HG03342 (cell line): ENCODE results near the gene UQCC2.

Source experiments
- ATAC-seq: cut with Tn5 transposase; IDR thresholded peaks from one replicate; pipeline ENCODE4 v1.9.1; 2021; ENCODE audit warnings: mild to moderate bottlenecking, moderate library complexity; ENCODE audit not compliant: unreplicated experiment

Gene UQCC2

DNA sequence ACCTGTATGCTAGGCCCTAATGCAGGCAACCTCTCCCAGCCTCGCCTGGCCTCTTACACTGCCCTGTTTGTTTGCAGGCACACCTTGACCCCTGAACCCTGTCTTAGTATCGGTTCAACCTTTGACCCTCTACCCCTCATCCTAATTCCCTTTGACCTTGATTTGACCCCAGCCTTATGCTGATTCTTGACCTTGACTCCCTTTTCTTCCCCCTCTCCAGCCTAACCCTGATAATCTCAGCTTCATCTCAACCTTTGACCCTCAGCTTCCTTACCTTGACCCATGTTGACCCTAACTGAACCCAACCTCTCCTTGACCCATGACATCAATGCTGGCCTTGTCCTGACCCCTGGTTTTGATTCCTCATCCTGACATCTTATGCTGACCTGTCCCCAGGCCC is 33.8 kb downstream of the UQCC2 start:
- no peak for ATAC-seq

DNA sequence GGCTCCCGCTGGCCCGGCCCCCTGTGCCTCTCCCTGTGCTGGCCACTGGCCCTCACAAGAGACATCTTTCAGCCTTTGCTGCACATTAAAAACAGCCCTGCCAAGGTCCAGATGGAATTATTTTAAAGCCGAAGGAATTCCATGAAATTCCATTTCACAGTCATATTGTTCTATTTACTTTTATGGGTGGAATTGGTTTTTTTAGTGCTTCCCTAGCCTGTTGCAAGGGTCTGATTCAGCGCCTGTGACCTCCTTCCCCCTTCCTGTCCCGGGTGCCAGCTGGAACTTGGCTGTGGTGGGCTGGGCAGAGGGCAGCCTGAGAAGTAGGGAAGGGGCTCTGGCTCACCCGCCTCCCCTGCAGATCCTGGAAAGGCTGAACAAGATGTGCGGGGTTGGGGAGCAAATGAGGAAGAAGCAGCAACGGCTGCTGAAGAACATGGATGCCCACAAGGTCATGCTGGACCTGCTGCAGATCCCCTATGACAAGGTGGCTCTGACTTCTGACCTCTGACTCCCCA is 34.3 kb downstream of the UQCC2 start:
- ATAC-seq = no peak

DNA sequence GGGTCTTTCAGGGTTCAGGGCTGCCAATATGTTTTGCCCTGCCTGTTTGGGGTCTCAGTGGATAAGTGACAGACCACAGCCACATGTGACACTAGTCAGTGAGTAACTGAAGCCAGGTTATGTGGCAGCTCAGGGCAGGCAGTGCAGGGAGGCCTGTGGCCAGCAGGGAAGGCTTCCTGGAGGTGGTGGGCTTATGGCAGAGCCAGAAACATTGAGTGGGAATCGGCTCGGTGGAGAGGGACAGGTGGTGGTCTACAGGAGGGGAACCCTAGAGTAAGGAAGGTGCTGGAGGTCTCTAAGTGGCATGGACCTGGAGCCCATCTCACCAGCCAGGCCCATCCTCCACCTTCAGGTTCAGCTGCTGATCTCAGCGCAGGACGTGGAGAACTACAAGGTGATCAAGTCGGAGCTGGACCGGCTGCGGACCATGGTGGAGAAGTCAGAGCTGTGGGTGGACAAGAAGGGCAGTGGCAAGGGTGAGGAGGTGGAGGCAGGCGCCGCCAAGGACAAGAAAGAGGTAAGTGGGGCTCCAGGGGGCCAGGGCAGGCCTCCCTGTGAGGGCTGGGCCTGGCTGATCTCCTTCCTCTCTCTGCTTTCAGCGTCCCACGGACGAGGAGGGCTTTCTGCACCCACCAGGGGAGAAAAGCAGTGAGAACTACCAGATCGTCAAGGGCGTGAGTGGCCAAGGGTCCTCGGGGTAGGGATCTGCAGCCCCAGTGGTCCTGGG is 34.9 kb downstream of the UQCC2 start:
- ATAC-seq = no peak

DNA sequence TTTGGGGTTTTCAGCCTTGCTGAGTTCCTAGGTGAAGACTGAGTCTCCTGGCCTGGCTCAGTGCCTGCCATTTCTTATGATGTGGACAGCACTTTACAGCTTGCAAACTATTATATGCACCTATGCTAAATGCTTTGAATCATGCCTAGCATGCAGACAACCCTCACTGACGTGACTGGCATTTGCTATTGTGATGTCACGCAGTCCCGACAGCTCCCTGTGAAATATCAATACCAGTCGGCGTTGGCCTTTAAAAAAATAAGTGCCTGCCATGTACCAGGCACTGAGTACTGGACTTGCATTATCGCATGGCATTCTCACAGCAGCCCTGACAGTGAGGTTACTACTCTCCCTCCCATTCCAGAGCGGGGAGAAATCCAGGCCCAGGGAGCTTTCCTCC is 35.5 kb downstream of the UQCC2 start:
- ATAC-seq = no peak

DNA sequence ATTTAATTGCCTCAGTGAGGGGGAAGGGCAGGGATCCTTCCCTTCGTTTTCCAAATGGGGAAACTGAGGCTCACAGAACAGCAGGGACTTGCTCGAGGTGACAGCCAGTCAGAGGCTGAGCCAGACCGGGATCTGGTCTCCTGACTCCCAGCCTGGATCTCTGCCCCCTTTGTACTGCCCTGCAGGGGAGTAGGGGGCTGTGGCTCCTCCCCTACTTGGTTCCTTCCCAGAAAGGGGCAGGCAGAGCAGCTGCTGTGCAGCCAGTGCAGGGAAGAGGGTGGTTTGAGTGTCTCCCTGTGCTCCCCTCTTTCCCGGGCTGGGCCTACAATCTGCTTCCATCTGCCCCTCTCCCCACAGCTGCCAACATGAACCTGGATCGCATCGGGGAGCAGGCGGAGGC is 37.6 kb downstream of the UQCC2 start:
- no peak for ATAC-seq

DNA sequence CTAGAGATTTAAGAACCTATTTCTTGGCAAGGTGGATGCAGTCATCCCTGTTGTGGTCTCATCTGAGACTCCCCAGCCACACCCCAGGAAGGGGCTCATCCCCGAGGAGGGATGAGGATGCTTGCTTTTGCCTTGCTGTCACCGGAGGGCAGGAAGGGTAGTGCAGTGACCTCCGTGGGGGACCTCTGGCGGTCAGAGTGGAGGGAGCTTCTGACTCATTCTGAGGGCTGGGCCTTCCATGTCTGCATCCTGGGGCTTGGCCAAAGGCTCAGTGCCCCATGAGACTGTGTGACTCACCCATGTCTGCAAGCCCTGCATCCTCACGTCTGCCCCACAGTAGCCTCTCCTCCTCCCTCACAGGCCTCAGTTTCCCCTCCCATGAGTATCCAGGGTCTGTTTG is 38.7 kb downstream of the UQCC2 start:
- no peak for ATAC-seq

DNA sequence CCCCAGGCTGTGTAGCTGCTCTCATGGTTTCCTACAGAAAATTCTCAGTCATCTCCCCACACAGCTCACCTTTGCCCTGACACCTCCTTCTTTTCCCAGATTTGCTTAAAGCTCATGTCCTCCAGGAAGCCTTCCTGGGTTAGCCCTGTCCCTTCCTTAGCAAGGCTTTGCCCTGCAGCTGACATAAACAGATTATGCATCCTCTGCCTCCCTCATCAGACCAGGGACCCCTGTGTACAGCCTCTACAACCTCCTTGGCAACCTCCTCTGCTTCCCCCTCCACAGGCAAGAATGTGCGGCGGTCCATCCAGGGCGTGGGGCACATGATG is 39.8 kb downstream of the UQCC2 start:
- ATAC-seq = no peak

DNA sequence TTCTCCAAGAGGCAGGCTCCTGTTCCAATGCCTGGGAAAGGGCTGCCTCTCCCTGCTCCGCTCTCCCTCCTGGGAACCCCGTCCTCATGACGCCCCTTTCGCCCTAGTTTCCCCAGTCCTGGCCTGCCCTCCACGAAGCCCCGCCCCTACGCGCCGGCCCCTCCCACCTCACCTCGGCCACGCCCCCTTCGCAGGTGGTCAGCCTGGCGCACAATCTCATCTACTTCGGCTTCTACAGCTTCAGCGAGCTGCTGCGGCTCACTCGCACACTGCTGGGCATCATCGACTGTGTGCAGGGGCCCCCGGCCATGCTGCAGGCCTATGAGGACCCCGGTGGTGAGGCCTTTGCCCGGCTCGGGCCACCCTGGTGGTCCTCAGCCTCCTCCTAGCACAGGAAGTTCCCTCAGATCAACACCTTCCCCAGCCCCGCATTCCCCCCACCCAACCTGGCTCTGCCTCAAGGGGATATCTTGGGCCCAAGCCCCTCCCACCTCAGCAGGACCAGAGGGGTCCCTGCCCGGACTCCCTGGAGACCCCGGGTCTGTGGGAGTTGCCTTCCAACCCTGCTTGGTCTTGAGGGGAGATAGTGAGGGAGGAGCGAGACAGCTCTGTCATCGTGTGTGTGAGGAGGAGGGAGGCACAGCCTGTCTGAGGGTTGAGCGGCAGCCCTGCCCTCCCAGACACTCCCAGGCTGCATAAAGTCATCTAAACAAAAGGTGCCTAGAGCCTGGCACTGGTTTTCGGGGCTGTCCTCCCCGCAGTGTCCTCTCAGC is 40.3 kb downstream of the UQCC2 start:
- ATAC-seq = no peak

DNA sequence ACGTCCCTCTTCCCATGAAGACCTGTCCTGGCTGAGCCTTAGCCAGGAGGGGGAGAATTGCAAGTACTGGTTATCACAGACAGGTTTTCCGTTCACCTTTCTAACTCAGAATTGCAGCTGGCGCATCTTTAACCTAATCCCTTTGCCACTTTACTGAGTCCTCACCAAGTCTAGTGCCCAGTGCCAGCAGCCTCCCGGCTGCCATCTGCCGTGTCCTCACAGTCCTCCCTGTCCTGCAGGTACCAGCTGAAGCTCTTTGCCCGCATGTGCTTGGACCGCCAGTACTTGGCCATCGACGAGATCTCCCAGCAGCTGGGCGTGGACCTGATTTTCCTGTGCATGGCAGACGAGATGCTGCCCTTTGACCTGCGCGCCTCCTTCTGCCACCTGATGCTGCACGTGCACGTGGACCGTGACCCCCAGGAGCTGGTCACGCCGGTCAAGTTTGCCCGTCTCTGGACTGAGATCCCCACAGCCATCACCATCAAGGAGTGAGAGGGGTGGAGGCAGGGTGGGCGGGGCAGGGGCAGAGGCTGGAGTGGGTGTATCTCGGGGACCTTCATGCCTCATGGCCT is 41.3 kb downstream of the UQCC2 start:
- no peak for ATAC-seq

DNA sequence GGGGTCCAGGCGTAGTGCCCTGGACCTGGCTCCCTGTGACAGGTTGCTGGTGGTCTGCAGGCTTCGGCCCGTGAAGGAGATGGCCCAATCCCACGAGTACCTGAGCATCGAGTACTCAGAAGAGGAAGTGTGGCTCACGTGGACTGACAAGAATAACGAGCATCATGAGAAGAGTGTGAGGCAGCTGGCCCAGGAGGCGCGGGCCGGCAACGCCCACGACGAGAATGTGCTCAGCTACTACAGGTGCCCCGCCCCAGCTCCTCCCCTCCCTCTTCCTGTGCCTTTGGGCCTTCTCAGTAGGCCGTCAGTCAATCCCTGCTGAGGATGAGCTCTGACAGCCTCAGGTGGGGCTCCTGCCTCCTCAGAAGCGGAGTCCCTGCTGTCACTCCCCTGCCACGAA is 42.6 kb downstream of the UQCC2 start:
- ATAC-seq = no peak

DNA sequence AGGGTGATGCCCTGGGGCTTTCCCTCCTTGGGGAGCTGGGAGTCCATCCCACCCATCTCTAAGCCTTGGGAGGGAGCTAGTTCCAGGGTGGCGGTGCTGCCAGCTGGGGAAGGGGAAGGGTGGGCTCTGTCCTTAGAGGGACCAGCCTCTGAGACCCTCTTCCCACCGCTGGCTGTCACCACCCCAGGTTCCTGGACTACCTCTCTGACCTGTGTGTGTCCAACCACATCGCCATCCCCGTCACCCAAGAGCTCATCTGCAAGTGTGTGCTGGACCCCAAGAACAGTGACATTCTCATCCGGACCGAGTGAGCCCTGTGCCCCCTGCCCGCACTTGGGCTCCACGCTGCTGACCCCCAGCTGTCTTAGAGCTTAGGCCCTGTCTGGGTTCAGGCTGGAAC is 43.2 kb downstream of the UQCC2 start:
- no peak for ATAC-seq

DNA sequence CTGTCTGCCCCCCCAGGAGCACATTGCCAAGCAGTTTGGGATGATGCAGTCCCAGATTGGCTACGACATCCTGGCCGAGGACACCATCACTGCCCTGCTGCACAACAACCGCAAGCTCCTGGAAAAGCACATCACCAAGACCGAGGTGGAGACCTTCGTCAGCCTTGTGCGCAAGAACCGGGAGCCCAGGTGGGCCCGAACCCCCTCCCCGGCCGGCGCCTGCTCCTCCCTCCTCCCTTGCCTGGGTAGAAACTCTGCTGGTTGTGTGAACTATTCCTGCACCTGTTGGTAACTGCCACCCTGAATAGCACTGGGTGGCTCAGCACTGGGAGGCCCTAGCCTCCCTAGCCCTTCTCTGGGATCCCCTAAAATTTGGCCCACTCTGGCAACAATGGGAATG is 43.7 kb downstream of the UQCC2 start:
- no peak for ATAC-seq

DNA sequence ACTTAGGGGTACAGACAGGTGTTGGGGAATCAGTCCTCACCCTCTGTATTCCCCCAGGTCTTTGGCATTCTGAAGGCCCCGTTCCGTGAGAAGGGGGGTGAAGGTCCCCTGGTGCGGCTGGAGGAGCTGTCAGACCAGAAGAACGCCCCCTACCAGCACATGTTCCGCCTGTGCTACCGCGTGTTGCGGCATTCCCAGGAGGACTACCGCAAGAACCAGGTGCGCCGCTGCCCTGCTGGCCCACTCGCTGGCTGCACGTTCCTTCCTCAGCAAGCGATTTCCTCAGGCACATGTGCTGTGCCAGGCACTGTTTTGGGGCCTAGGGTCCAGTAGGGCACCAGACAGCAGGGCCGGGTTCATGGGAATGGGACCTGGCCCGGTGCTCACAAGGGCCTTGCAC is 44.4 kb downstream of the UQCC2 start:
- ATAC-seq = no peak

DNA sequence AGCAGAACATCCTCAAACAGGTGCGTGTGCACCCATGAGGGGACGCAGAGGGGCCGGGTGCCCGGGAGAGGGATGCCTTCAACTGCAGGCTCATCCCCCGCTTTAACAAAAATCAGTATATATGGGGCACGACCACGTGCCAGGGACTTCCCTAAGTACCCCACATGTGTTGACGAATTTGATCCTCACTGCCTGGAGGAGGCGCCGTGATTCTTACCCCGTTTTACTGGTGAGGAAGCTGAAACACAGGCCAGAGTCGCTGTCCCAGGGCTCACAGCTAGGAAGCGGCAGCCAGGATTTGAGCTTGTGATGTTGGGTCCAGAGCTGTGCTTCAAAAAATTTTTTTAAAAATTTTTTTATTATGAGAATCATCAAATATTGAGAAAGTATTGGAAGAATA is 45.5 kb downstream of the UQCC2 start:
- ATAC-seq = no peak

DNA sequence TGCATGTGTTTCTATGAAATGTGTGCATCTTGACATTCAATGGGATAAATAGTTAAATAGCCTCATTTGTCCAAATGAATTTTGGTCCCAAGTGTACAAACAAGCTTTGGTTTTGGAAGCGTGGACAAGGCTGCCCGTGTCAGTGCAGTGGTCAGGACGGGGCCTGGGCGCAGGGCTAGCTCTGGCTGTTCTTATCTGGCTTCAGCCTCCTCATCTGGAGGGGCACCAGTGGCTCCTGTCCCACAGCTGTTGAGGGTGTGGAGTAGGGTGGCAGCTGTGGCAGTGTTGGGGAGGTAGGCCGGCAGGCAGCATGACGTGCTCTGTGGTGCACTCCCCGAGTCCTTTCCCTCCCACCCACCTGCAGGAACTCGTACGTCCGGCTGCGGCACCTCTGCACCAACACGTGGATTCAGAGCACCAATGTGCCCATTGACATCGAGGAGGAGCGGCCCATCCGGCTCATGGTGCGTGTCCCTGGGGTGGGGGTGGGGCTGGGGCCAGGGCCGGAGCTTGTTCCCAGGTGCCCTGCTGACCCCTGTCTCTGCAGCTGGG is 46.9 kb downstream of the UQCC2 start:
- ATAC-seq = no peak

DNA sequence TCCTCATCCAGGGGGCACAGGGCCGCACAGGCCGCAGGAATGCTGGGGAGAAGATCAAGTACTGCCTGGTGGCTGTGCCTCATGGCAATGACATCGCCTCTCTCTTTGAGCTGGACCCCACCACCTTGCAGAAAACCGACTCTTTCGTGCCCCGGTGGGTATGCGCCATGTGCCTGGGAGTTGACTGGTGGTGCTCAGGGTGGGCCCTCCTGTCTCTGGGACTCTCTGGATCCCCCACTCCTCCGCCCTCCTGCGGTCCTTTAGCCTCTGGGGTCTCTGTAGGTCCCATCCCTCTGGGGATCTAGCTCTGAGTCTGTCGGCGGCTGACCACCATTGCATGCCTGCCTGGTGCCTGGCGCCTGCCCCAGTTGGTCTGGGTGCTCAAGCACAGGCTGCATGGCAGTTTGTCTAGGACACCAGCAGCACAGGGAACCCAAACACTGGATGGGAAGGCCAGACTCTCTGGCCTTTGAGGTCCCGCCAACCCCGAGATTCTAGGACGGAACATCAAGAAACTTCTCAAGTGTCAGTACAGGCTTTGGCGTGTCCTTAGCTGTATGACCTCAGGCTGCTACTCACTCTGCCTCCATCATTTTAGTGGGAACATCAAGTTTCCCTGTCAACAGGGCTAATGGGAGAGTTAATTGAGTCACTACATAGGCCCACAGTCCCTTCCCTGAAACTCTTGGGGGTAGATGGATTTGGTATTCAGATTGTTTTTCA is 47.6 kb downstream of the UQCC2 start:
- ATAC-seq = no peak

DNA sequence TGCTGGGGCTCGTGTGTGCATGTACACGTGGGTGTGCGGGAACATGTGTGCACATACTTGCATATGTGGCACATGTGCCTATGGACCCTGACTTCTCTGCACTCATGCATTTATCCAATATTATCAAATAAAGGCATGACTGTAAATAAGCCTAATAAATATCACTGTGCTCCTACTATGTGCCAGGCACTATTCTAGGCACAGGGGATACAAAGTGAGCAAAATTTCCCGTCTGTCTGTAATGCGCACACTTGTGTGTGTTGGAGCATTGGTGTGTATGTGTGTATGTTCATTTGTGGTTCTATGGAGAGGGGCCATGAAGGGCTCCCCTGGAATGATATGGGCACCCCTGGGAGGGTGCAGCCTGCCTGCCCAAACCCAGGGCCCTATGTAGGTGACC is 48.5 kb downstream of the UQCC2 start:
- no peak for ATAC-seq

DNA sequence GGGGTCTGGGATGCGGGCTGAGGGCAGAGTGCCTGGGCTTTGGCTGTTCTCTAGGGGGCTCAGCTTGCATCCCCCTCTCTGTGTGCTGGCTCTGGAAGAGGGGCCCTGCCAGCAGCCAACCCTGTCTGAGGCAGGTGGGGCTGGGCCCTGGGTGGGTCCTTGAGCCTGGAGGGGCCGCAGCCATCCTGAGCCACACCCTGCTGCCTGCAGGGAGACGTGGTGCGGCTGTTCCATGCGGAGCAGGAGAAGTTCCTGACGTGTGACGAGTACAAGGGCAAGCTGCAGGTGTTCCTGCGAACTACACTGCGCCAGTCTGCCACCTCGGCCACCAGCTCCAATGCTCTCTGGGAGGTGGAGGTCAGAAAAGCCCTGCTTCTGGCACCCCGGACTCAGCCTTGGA is 49.2 kb downstream of the UQCC2 start:
- no peak for ATAC-seq

DNA sequence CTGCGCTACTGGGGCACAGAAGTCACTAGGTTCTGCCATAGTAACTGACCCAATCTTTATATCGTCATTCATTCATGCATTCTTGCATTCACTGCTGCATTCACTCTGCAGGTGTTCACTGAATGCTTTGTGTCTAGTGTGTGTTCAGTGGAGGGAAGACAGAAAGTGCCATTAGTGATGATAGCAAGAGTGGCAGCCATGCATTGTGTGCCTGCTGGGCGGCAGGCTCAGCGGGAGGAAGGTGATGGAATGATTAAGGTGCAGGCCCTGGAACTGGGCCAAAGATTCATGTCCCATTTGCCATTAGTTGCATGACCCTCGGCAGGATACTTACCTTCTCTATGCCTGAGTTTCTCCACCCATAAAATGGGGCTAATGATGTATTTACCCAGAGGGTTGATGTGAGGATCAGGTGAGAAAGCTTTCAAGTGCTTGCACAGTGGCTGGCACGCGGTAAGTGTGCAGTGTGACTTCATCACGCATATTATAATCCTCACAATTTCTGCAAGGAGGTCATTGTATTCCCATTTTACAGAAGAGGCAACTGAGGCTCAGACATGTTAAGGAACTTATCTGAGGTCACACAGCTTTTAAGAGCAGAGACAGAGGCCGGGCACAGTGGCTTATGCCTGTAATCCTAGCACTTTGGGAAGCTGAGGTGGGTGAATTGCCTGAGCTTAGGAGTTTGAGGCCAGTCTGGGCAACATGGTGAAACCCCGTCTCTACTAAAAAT is 50.2 kb downstream of the UQCC2 start:
- ATAC-seq = no peak

DNA sequence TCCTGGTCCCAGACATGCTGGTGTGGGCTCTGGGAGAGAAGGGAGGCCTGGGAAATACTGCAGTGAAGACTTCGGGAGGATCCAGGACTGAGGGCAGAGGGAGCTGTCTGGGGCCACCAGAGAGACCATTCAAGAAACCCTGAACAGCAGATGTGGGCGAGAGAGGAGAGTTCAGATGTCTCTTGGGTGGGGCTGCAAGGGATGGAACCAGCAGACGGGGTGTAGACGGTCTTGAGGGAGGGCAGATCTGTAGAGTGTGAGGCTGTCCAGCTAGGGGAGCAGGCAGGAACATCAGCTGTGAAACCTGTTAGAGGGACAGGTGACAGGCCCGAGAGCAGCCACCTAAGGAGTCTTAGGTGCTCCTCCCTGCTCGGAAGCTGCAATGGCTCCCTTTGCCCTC is 51.5 kb downstream of the UQCC2 start:
- no peak for ATAC-seq
